ENCODE data around the gene GTSE1. TPM values are rescaled to one million over a fixed set of nuclear protein-coding genes. Genes with fewer than 3 reads are reported as not detected.

GTSE1 gene
- total and polyA plus RNA-seq, 2 of the 13 experiments (the other 11 are each of a cell fraction or from before 2014, with no cell fraction given), result 10.7 to 13.5 TPM

GRCh38 chr22:46335201-46336118 is 38.8 kb downstream of the GTSE1 start, which contains the start of gene TRMU (continued):
- peak; percentile 72 for TF ChIP-seq E2F5 (CRISPR knock-in tag; conservative IDR thresholded peaks at IDR 0.05)
- peak; percentile 77; the same call in 1 of the 2 replicates for TF ChIP-seq ZFP37 (CRISPR knock-in tag; IDR thresholded peaks at IDR 0.05; ENCODE audit: borderline replicate concordance)
- TF ChIP-seq ELK4 (CRISPR knock-in tag; IDR thresholded peaks at IDR 0.05; ENCODE audit: borderline replicate concordance), result peak; percentile 71; the same call in 1 of the 2 replicates
- no peak for TF ChIP-seq ZNF225 (CRISPR knock-in tag; IDR thresholded peaks at IDR 0.05)
- no peak for TF ChIP-seq RAD51 (IDR thresholded peaks at IDR 0.05; ENCODE audit: borderline replicate concordance)
- peak; percentile 46 for TF ChIP-seq FOSL2 (CRISPR knock-in tag; IDR thresholded peaks at IDR 0.05)
- TF ChIP-seq ATRX (CRISPR knock-in tag; IDR thresholded peaks at IDR 0.05; ENCODE audit: borderline replicate concordance), result no peak
- TF ChIP-seq ZNF580 (CRISPR knock-in tag; IDR thresholded peaks at IDR 0.05; ENCODE audit: borderline replicate concordance, low read depth), result peak; percentile 92; the same call in 1 of the 2 replicates
- TF ChIP-seq ZNF280B (CRISPR knock-in tag; IDR thresholded peaks at IDR 0.05; ENCODE audit: borderline replicate concordance), result peak; percentile 75; the same call in 1 of the 2 replicates
- TF ChIP-seq POLR2A (IDR thresholded peaks at IDR 0.05; ENCODE audit: insufficient read depth in 1 of 2, low read depth in 2 of 2, low read length in 2 of 2), result peak; percentile 83 to 85
- peak; percentile 96 for TF ChIP-seq ZNF574 (CRISPR knock-in tag; IDR thresholded peaks at IDR 0.05)
- TF ChIP-seq GLMP (CRISPR knock-in tag; IDR thresholded peaks at IDR 0.05; ENCODE audit: borderline replicate concordance), result 0 out of 2 replicates have a peak, but pooled peaks have one; percentile 33
- peak; percentile 95 for TF ChIP-seq E2F2 (CRISPR knock-in tag; IDR thresholded peaks at IDR 0.05; ENCODE audit: borderline replicate concordance)
- TF ChIP-seq U2AF2 (IDR thresholded peaks at IDR 0.05; ENCODE audit: low read depth, low read length), result no peak
- TF ChIP-seq PITX1 (CRISPR knock-in tag; IDR thresholded peaks at IDR 0.05), result peak; percentile 55; the same call in 1 of the 2 replicates
- no peak for TF ChIP-seq PRPF4 (IDR thresholded peaks at IDR 0.05; ENCODE audit: low read depth, low read length, poor library complexity, severe bottlenecking)

Measured in HepG2 (cell line).